WTC11 (cell line): ENCODE measurements around the gene VSIG4. TPM values are rescaled to one million over a fixed set of nuclear protein-coding genes. Genes with fewer than 3 reads are reported as not detected.

Experiments used
- ATAC-seq: fragments of 200-7000 bp; cut with Tn5 transposase; 2 replicates; pipeline ENCODE4 v1.10.0; 2021; ENCODE audit warnings: mild to moderate bottlenecking, moderate library complexity
- CTCF ChIA-PET: fragments of 300-600 bp; sonication (Branson Sonifier 250); formaldehyde crosslinking; loops from one replicate; lab custom pipeline; 2021; ENCODE audit warnings: antibody characterized with exemption; lab: Charles Lee
- POLR2A ChIA-PET: fragments of 350-600 bp; sonication (Branson Sonifier 250); formaldehyde crosslinking; loops from one replicate; lab custom pipeline; 2021; ENCODE audit warnings: antibody characterized with exemption; lab: Charles Lee
- DNase-seq: peaks from one replicate; pipeline ENCODE4 v3.0.0; 2021; ENCODE audit warnings: low spot score
- H3K27ac Mint-ChIP-seq: 2 replicates; pipeline ENCODE4 v1.8.0; 2021; ENCODE audit warnings: mixed read lengths
- H3K27me3 Mint-ChIP-seq: 2 replicates; pipeline ENCODE4 v1.8.0; 2021; ENCODE audit warnings: low read depth, mild to moderate bottlenecking, moderate library complexity, mixed read lengths
- H3K36me3 Mint-ChIP-seq: 2 replicates; pipeline ENCODE4 v1.8.0; 2021; ENCODE audit warnings: mixed read lengths
- H3K4me1 Mint-ChIP-seq: 2 replicates; pipeline ENCODE4 v1.8.0; 2022; ENCODE audit warnings: mixed read lengths
- H3K4me3 Mint-ChIP-seq: 2 replicates; pipeline ENCODE4 v1.8.0; 2021; ENCODE audit warnings: mild to moderate bottlenecking, moderate library complexity, mixed read lengths
- H3K9me3 Mint-ChIP-seq: 2 replicates; pipeline ENCODE4 v1.8.0; 2021; ENCODE audit warnings: mixed read lengths
- AFF4 ChIP-seq: sonication (generic); formaldehyde crosslinking; IDR thresholded peaks from 2 replicates; pipeline ENCODE4 v1.8.1; 2023; ENCODE audit warnings: mild to moderate bottlenecking, missing genetic modification reagents, borderline replicate concordance
- ATF2 ChIP-seq: sonication (generic); formaldehyde crosslinking; IDR thresholded peaks from 2 replicates; pipeline ENCODE4 v1.8.1; 2022; ENCODE audit warnings: low read depth, missing genetic modification reagents, borderline replicate concordance
- CBFB ChIP-seq: sonication (generic); formaldehyde crosslinking; IDR thresholded peaks from 2 replicates; pipeline ENCODE4 v1.8.1; 2022; ENCODE audit warnings: mild to moderate bottlenecking, low read depth, missing genetic modification reagents
- EMX1 ChIP-seq: fragments of 250-450 bp; sonication (Bioruptor Pico); IDR thresholded peaks from 2 replicates; pipeline ENCODE4 v1.8.0; 2021; ENCODE audit warnings: mild to moderate bottlenecking
- ESRRA ChIP-seq: sonication (generic); formaldehyde crosslinking; IDR thresholded peaks from 2 replicates; pipeline ENCODE4 v1.8.1; 2022; ENCODE audit warnings: mild to moderate bottlenecking, missing genetic modification reagents, borderline replicate concordance
- NR2C2 ChIP-seq: sonication (generic); formaldehyde crosslinking; IDR thresholded peaks from 2 replicates; pipeline ENCODE4 v1.8.0; 2022; ENCODE audit warnings: mild to moderate bottlenecking, missing genetic modification reagents
- NR3C1 ChIP-seq: sonication (generic); formaldehyde crosslinking; conservative IDR thresholded peaks from 2 replicates; pipeline ENCODE4 v1.8.1; 2023; ENCODE audit warnings: low read depth, mild to moderate bottlenecking, missing genetic modification reagents
- PRDM15 ChIP-seq: sonication (generic); formaldehyde crosslinking; IDR thresholded peaks from 2 replicates; pipeline ENCODE4 v1.8.0; 2022; ENCODE audit warnings: missing genetic modification reagents
- RELA ChIP-seq: sonication (generic); formaldehyde crosslinking; IDR thresholded peaks from 2 replicates; pipeline ENCODE4 v1.8.1; 2022; ENCODE audit warnings: missing genetic modification reagents, mild to moderate bottlenecking, borderline replicate concordance
- RORB ChIP-seq: fragments of 250-450 bp; sonication (Bioruptor Pico); IDR thresholded peaks from 2 replicates; pipeline ENCODE4 v1.9.0; 2021; ENCODE audit warnings: mild to moderate bottlenecking
- SMAD3 ChIP-seq: sonication (generic); formaldehyde crosslinking; IDR thresholded peaks from 2 replicates; pipeline ENCODE4 v1.8.0; 2022; ENCODE audit warnings: missing genetic modification reagents, mild to moderate bottlenecking, borderline replicate concordance
- STAT6 ChIP-seq: sonication (generic); formaldehyde crosslinking; conservative IDR thresholded peaks from 2 replicates; pipeline ENCODE4 v1.8.1; 2023; ENCODE audit warnings: mild to moderate bottlenecking, low read depth, missing genetic modification reagents, moderate library complexity
- USF2 ChIP-seq: sonication (generic); formaldehyde crosslinking; IDR thresholded peaks from 2 replicates; pipeline ENCODE4 v1.8.1; 2023; ENCODE audit warnings: mild to moderate bottlenecking, missing genetic modification reagents, moderate library complexity
- ZNF121 ChIP-seq: sonication (generic); formaldehyde crosslinking; IDR thresholded peaks from 2 replicates; pipeline ENCODE4 v1.8.0; 2023; ENCODE audit warnings: missing genetic modification reagents
- ZNF317 ChIP-seq: sonication (generic); formaldehyde crosslinking; IDR thresholded peaks from 2 replicates; pipeline ENCODE4 v1.8.1; 2023; ENCODE audit warnings: low read depth, mild to moderate bottlenecking, moderate library complexity, missing genetic modification reagents, borderline replicate concordance
- ZNF532 ChIP-seq: fragments of 250-450 bp; sonication (Bioruptor Pico); IDR thresholded peaks from 2 replicates; pipeline ENCODE4 v1.9.0; 2021; ENCODE audit warnings: mild to moderate bottlenecking, borderline replicate concordance
- total RNA-seq: library from RNA; stranded (reverse); gene quantifications from 3 replicates; pipeline ENCODE4 v1.2.3, GENCODE V29; 2021

Gene VSIG4
- total RNA-seq, 1 experiment from 2014 or later: 0.24 TPM

GRCh38 chrX:65987811-65988210 is 52.1 kb downstream of the VSIG4 start:
- Mint-ChIP-seq H3K27me3 (no peaks in the 10 kb centered on the region), H3K4me3 (no peak overlapping the region), H3K27ac (no peak overlapping the region), H3K36me3 (no peaks in the 10 kb centered on the region), H3K9me3 (no peaks in the 10 kb centered on the region), H3K4me1 (peaks cover 16% of the 10 kb centered on the region)
- ChIA-PET CTCF (interaction anchor here (0.7 kb wide), 1 partner anchor 36 kb away, joined by 3 read pairs; no protein-coding TSS in a partner anchor), POLR2A (no interaction called here)
- no peak for ATAC-seq
- DNase-seq: no peak
- TF ChIP-seq NR3C1 (CRISPR knock-in tag): no peak
- TF ChIP-seq USF2 (CRISPR knock-in tag): no peak
- no peak for TF ChIP-seq ESRRA
- TF ChIP-seq RORB (CRISPR knock-in tag): no peak
- no peak for TF ChIP-seq STAT6 (CRISPR knock-in tag)
- no peak for TF ChIP-seq ATF2 (CRISPR knock-in tag)
- TF ChIP-seq NR2C2 (CRISPR knock-in tag): no peak
- no peak for TF ChIP-seq ZNF532 (CRISPR knock-in tag)
- TF ChIP-seq ZNF121 (CRISPR knock-in tag): no peak
- TF ChIP-seq PRDM15 (CRISPR knock-in tag): no peak
- TF ChIP-seq CBFB: no peak
- no peak for TF ChIP-seq SMAD3 (CRISPR knock-in tag)
- no peak for TF ChIP-seq AFF4 (CRISPR knock-in tag)
- TF ChIP-seq RELA: no peak
- TF ChIP-seq ZNF317 (CRISPR knock-in tag): no peak
- no peak for TF ChIP-seq EMX1 (CRISPR knock-in tag)
